Stimulated activated CD4-positive, alpha-beta T cell treated with anti-CD3 and anti-CD28 coated beads, TNF-alpha, amount 100 ng/mL, for 48 hours (primary cell): ENCODE data around the gene FREY1.

Source experiments
- DNase-seq, 3 donors: peaks; one replicate each; pipeline ENCODE4 v3.0.0-alpha.2; 2020; ENCODE audit warnings: low read depth in 3 of 3

Gene FREY1

DNA sequence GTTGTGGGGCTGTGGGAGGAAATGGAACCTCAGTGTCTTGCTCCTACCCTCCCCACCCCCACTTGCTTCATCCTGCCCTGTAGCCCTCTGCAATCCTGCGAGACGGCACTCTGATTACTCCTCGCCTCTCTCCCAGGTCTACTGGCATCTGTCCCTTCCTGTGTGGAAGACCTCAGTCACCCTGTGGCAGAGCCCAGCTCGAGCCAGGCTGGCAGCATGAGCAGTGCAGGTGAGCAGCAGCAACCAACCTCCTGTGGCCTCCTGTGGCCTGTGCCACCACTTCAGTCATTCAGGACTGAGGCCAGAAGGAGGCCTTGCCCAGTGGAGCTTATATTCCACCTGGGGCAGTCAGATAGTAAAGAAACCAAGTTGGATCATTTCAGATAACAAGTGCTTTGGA is 36.4 kb downstream of the FREY1 start:
- DNase-seq = no peak

DNA sequence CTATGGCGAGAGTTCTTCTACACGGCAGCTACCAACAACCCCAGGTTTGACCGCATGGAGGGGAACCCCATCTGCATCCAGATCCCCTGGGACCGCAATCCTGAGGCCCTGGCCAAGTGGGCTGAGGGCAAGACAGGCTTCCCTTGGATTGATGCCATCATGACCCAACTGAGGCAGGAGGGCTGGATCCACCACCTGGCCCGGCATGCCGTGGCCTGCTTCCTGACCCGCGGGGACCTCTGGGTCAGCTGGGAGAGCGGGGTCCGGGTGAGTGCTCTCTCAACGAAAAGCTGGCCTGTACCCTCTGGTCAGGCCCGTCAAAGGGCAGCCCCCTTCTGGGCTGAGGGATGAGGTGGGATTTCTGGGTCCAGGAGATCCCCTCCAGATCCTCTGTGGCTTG is 37.5 kb downstream of the FREY1 start:
- no peak for DNase-seq

DNA sequence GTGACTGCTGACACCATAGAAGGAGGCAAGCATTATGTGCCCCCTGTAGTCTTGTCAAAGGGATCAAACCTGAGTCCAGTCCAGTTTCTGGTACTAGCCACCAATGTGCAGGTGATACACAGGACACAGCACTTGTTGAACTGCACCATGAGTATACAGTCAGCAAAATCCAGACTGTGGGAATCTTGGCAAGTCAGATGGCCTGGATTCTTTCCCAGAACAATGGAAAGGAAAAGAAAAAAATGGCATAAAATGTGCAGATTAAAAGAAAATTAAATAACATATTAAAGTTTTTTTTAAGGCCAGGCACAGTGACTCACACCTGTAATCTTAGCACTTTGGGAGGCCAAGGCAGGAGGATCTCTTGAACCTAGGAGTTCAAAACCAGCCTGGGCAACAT is 43.0 kb downstream of the FREY1 start:
- DNase-seq = no peak

DNA sequence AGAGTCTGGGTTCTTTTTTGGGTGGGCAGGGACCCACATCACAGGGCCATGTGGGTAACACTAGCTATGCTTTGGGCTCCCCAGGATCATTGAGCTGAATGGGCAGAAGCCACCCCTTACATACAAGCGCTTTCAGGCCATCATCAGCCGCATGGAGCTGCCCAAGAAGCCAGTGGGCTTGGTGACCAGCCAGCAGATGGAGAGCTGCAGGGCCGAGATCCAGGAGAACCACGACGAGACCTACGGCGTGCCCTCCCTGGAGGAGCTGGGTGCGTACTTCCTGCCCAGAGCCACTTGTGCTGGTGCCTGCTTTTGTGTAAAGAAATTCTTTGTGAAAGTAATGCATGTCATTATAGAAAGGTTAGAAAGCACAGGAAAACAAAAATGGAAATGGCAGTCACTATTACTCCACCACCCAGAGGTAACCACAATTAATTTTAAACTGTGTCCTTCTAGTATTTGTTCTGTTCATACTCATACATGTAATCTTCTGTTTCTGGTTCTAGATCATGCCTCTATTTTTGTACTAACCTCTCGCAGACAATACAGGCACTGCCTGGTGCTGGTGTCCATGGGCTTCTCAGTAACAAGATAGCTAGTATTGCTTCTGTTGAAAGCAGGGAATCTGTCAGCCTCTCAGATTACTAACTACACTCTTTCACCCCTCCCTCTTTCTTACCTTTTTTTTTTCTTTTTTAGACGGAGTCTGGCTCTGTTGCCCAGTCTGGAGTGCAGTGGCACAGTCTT is 46.1 kb downstream of the FREY1 start:
- no peak for DNase-seq

DNA sequence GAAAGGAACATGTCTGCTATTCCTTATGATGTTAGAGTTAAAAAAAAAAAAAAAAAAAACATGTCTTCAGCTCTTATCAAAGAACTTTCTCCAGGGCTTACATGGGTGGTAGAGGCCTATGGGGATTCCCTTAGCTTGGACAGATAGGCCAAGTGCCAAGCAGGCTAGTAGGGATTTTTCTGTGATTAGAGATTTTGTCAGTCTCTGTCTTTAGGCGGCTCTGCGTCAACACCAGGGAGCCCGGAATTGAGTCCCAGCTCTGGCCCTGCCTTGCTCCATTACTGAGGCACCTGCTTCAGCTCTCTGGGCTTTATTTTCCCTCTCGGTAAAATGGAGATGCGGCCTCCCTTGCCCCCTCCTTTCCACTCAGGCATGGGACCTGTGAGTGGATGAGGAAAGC is 46.7 kb downstream of the FREY1 start:
- DNase-seq = no peak

DNA sequence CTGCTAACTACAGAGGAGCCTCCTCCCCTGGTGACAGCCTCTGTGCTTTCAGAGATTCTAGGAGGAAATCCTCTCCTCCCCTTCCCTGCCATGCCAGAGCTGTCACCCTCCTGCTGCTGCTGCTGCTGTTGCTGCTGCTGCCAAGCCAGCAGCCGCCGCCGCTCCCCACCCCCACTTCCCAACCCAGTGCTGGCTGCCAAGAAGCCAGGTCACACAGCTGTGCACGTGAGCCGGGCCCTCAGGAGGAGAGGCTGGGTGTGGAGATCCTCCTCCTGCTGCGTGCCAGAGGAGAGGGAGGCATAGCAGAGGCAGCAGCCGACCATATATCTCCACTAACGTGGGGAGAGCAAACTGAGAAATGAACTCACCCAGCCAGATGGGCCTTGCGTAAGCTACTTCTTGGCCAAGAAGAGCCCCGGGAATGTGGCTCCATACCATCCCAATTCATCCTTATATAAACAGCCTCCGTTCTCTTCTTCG is 47.4 kb downstream of the FREY1 start:
- DNase-seq = no peak

DNA sequence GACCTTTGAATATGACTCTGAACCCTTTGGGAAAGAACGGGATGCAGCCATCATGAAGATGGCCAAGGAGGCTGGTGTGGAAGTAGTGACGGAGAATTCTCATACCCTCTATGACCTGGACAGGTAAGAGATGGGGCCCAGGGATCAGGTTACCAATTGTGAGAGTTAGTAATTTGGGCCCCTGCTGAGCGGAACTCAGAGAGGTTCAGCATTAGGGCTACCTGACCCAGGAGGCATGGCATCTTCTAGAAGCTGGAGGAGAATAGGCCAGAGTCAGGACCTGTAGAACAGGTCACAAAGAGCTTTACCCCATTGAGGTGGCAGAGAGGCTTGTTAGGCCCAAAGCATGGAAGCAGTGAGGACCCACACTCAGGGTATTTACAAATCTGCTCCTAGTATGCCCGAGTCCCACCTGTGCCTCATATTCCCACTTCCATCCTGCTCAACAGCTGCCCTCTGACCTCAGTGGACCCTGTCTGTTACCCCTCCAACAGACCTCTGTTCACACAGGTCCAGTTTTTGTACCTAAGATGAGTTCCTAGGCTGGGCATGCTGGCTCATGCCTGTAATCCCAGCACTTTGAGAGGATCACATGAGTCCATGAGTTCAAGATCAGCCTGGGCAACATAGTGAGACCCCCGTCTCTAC is 48.2 kb downstream of the FREY1 start:
- DNase-seq = no peak

DNA sequence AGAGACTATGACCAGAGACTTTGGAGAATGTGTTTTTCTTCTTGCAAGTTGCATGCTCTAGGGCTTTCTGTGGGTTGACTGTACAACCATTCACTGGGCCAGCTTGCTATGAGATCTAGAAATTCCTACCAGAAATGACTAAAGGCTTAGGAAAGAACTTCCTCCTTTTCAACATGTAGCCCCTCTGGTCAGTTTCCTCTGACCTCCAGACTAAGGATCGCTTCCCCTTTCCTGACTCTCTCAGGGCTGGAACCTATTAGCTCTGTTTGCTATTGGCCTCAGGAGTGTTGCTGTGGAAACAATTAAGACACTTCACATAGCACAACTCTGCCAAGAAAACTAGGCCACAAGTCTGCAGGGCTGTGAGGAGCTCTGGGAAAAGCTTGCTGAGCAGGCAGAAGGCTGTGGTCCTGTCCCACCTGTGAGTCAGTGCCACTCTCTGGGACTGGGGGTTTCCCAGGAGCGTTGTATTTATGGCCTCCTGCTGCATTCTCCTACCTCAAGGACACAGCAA is 49.1 kb downstream of the FREY1 start:
- DNase-seq = no peak
